Measurements from ENCODE around the gene CISD3. TPM values are rescaled to one million over a fixed set of nuclear protein-coding genes. Genes with fewer than 3 reads are reported as not detected.

The CISD3 gene
- total RNA-seq, 1 experiment from 2014 or later: 7.1 TPM

DNA sequence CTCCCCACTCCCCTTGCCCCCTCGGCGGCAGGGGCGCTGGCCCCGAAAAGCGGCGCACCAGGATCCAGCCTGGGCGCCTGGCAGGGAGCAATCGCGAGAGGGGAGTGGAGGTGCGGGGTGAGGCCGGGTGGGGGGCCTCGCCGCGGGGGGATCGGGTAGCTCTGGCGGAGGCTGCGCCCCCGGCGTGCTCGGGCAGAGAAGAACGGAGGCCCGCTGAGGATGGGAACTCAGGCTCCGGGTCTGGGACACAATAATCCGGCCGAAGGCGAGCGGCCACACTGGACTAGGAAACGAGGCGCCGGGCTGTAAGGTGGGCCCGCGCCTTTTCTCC lies 18.7 kb downstream of the CISD3 start:
- in situ Hi-C loops (cut with HindIII; ENCODE audit: low pct_unique_long_range_greater_than_20kb, low sequenced_read_pairs): no loop called here
- no peak for DNase-seq (ENCODE audit: low read depth, low spot score)

DNA sequence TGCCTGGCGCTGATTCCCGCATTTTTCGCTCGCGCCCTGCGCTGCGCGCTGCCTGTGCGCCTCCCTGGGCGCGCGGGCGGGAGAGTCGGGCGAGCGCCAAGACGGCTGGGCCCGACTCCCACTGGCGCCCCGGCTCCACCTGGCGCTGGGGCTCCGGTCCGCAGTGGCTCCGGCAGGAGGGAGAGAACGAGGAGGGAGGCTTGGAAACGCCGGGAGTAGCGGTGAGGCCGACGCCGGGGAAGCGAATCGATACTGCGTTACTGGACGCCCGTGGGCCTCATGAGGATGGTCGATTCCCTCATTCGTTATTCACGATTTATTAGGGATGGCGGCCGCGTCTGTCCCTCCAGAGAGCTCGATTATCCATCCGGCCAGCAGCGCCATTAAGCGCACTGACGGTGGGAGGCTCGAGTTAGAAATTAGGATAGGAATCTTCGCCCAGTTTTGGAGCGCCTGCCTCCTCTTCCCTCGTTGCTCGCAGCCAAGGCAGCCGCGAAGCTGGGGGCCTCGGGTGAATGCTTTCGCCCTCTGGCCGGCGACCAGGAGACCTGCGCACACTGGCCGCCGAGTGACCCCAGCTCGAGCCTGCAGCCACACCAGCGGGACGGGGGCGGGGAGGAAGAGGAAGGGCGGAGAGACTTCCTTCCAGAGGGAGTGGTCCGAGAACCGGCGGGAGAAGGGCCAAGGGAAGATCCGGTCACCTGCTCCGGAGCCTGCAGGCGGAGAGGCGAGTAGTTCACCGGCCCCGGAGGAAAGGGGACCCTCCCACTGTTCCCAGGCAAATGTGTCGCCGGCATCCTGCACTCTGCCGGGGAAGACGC lies 19.3 kb downstream of the CISD3 start:
- peak; percentile 84 for DNase-seq (ENCODE audit: low read depth, low spot score)
- in situ Hi-C loops (cut with HindIII; ENCODE audit: low pct_unique_long_range_greater_than_20kb, low sequenced_read_pairs): no loop called here

DNA sequence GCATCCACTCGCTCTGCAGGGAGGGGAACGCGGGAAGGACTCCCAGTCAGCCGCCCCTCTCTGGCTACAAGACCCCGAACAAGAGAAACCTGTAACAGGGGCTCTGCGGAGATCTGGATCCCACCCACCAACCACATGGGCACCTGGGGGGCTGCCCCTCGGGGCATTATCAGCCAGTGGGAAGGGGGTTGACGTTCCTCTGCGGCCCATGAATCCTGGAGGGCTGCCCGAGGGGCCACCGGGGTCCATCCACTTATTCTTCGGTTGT lies 19.8 kb downstream of the CISD3 start:
- in situ Hi-C loops (cut with HindIII; ENCODE audit: low pct_unique_long_range_greater_than_20kb, low sequenced_read_pairs): no loop called here
- no peak for DNase-seq (ENCODE audit: low read depth, low spot score)

DNA sequence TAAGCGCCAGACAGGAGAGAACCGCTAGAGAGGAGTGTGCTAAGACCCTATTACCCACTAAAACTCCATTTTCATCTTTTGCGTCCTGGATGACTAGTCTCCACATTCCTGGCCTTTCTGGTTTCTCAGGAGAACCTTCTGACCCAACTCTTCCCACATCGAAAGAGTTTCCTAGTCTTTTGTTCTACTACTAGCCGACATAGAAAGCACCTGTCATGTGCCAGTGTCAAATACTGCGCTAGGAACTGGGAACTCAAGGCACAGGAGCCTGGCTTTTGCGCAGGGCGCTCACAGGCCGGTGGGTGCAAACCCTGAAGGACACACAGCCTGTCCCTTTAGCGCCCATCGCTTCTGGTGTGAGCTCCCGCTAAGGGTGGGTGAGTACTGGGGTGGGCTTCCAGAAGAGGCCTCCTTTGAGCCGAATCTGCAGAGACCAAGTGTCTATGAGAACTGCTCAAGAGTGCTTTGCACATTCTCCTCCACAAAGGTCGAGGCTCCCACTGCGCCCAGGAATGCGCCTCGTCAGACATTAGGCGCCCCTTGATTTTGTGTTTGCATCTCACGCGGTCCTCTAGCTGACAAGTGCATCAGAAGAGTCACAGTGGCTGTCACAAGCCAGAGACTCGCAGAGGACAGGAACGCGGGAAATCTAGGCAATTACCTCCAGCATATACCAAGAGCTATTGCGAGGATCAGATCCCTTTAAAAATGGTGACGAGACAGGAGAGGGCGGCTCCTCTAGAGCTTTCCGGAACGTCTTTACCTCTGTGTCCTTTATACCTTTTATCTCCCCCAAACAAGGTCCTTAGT lies 20.4 kb downstream of the CISD3 start:
- in situ Hi-C loops (cut with HindIII; ENCODE audit: low pct_unique_long_range_greater_than_20kb, low sequenced_read_pairs): no loop called here
- DNase-seq (ENCODE audit: low read depth, low spot score): no peak

DNA sequence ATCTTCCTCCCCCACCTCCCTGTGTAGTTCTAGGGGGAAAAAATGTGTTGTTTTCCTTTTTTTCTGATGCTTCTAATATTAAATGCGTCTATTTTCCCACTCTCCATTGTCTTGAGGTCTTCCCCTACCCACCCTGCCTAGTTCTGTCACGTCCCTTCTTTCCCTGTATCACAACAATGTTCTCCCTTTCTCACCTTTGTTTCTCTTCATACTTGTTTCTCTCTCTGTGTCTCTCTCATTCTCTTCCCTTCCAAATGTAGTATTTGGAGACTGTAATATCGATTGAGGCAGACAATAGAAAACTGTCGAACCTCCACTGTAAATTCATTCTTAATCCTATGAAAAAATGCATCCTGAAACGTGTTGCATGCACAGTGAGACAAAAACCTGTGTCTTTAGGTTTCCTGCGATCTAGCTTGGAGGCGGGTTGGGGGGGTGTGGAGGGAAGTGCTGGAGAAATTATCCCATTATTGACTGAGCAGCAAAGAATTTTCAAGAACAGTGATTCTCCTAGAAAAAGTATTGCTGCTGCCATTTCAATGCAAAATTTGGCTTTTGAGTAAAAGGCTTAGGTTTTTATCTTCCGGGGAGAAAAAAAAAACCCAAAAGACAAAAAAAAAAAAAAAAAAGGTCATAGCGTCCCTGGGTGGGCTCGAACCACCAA lies 21.1 kb downstream of the CISD3 start:
- DNase-seq (ENCODE audit: low read depth, low spot score): no peak
- in situ Hi-C loops (cut with HindIII; ENCODE audit: low pct_unique_long_range_greater_than_20kb, low sequenced_read_pairs): no loop called here

DNA sequence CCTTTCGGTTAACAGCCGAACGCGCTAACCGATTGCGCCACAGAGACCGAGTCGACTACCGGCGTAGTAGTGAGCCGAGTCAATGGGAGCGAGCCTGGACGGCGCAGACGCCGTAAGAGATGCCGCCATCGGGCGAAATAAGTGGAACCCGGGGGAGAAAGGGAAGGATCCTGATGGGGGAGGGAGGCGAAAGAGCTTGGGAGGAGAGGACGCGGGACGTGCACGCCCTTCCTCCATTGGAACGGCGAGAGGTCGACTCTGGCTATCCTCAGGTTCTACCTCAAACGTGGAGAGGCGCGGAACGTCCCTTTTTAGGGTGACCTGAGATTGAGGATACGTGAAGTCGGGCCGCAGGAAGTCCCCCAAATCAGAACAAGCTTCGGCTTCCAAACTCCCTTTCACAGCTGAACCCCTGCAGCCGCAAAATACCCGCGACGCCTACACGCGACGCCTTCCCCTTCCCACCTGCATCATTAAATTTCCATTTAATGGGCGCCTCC lies 21.7 kb downstream of the CISD3 start:
- DNase-seq (ENCODE audit: low read depth, low spot score): peak; percentile 90
- in situ Hi-C loops (cut with HindIII; ENCODE audit: low pct_unique_long_range_greater_than_20kb, low sequenced_read_pairs): no loop called here

DNA sequence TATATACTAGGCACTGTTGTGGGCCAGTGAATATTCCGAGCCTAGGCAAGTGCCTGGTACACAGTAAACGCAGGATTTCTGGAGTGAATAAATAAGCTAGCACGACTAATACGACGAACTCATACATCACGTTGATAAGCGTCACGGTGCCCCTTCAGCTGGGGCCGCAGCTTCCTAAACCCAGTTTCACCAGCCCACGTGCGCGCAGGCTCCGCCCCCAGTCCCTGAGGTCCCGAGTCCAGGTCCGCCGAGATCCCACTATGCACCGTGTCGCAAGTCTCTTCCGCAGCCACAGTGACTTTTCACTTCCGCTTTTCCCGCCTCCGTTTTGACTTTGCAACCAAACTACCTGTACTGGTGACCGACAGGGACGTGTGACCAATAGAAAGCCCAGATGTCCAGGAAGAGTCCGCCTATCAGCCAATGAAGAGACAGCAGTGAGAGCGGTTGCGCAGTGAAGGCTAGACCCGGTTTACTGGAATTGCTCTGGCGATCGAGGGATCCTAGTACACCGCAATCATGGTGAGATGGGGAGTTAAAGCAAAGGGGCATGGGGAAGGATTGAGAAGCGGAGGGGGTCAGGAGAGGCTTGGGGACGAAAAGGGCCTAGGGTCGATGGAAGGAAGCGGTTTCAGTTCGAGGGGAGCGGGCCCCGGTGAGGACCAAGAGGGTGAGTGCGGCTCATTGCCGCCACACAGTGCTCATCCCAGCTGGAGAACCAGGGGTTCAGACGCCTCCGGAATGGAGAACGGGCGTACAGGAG lies 22.3 kb downstream of the CISD3 start, which contains the start of gene PSMB3:
Gene PSMB3 (plus strand): TSS at position 434 of the 763 bp plus-strand sequence. CDS start 86 bp downstream, at position 520.
- peak; percentile 100 for DNase-seq (ENCODE audit: low read depth, low spot score)
- in situ Hi-C loops (cut with HindIII; ENCODE audit: low pct_unique_long_range_greater_than_20kb, low sequenced_read_pairs): no loop called here

DNA sequence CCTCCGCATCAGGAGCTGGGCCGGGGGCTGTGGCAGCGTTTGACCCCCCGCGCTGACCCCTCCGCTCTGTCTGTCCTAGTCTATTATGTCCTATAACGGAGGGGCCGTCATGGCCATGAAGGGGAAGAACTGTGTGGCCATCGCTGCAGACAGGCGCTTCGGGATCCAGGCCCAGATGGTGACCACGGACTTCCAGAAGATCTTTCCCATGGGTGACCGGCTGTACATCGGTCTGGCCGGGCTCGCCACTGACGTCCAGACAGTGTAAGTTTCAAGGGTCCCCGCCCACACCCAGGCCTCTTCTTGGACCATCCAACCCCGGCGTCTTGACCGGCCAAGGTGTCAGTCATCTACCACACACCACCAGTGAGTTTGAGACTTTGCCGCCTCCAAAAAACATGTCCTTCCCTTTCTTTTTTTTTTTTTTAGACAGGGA lies 22.9 kb downstream of the CISD3 start:
- in situ Hi-C loops (cut with HindIII; ENCODE audit: low pct_unique_long_range_greater_than_20kb, low sequenced_read_pairs): no loop called here
- DNase-seq (ENCODE audit: low read depth, low spot score): no peak

DNA sequence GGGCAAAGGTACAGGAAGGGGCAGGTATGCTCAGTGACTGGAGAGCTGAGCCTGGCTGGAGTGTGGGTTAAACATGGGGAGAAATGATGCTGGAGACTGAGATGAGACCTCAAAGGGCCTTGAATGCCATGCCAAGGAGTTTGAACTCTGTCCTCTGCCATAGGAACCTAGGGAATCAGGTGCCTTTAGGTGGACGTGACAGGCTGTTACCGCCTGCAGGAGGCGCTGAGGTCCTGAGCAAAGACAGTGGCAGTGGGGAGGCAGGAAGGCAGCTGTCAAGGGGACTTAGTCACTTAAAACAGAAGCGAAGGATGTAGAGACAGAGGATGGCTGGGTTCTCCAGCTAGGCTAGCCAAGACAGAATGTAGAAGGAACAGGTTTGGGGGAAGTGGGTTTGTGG lies 31.5 kb downstream of the CISD3 start:
- in situ Hi-C loops (cut with HindIII; ENCODE audit: low pct_unique_long_range_greater_than_20kb, low sequenced_read_pairs): no loop called here

DNA sequence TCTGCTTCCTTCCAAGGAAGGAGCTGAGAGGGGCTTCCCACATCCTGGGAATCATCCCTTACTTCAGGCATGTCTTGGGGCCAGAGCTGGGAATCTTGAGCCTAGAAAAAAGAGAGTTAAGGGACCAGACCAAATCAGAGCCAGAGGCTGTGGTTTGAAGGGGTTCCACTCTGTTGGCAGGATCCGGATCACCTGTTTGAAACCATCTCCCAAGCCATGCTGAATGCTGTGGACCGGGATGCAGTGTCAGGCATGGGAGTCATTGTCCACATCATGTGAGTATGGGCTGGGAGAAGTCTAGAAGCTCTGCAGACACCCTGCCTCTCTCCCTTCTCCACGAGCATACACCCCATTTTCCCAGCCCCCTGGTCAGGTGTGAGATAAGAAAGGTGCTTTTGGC lies 32.1 kb downstream of the CISD3 start:
- in situ Hi-C loops (cut with HindIII; ENCODE audit: low pct_unique_long_range_greater_than_20kb, low sequenced_read_pairs): no loop called here
- DNase-seq (ENCODE audit: low read depth, low spot score): no peak

More for the DNA sequence above, 31.5 kb downstream of the CISD3 start:
- DNase-seq (ENCODE audit: low read depth, low spot score): peak; percentile 65

DNA sequence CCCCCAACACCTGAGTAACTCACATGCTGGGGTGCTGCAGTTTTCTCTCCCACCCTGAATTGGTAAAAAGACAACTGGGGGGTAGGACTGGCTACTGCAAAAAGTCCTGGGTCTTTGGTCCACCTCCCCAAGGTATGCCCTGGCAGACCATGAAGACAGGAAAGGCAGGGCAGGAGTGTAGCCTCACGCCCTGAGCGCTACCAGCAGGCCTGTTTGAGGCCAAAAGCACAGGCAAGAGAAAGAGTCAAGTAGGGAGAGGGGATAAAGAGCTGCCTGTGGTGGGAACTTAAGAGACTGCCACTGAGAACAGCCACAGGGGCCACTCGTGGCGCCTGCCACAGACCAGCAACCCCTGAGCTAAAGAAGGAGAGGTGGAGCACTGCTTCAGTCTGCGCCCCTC lies 36.2 kb downstream of the CISD3 start:
- in situ Hi-C loops (cut with HindIII; ENCODE audit: low pct_unique_long_range_greater_than_20kb, low sequenced_read_pairs): no loop called here
- no peak for DNase-seq (ENCODE audit: low read depth, low spot score)

DNA sequence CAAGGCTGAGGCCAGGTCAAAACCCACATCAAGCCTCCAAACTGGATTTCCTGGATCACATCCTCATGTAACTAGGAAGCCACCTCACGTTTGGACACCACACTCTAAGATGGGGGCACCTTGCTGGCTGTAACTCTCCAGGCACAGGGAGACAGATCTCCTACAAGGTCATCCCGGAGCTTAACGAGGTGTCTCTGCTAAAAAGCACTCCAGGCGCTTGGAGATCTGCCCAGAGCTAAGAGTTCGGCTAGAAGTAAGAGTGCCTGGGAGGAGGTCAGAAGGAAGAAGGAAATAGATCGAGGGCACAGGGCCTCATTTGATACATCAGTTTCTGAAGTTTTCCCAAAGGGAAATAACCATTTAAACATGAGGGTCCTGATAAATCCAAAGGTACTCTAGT lies 38.3 kb downstream of the CISD3 start:
- in situ Hi-C loops (cut with HindIII; ENCODE audit: low pct_unique_long_range_greater_than_20kb, low sequenced_read_pairs): no loop called here
- no peak for DNase-seq (ENCODE audit: low read depth, low spot score)

DNA sequence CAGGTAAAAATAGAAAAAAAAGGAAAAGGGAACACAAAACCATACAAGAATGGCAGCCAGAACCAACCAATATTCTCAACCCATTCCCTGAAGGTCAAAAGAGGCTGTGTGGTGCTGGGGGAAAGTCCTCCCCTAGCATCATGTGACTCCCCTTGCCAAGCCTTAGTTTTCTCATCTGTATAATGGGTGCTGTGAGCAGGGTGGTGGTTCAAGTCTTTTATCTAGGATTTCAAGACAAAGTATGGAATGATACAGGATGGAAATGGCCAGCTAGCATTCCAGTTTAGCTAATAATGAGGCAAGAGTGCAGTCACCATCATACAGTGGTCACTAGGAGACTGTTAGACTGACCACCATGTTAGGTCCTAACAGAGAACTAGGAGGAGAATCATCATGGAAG lies 43.1 kb downstream of the CISD3 start:
- DNase-seq (ENCODE audit: low read depth, low spot score): no peak
- in situ Hi-C loops (cut with HindIII; ENCODE audit: low pct_unique_long_range_greater_than_20kb, low sequenced_read_pairs): no loop called here

DNA sequence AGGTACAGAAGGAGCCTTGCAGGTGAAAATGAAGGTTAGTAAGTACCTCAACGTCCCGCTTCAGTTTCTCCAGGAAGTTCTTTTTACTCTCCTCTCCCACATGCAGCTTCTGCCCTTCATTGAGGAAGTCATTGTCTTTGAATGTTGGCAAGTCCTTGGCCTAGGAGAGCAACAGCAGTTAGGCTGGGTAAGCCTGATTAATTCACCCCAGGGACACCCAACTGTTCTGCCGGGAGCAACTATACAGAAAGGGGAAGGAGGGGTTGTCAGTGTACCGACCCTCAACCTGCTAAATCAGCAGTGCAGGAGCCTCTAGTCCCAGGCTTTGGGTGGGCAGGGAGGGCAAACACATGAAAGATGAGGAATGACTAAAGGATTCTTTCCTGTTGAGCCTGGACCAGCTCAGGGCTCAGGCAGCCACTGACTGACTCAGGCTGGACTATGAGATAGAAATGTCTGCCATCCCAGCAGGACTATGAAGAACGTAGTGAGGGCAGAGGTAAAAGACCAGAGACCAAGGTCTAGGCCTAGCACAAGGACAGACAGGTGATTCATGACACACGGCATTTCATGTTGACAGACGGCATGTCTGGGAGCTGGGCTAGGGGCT lies 47.6 kb downstream of the CISD3 start:
- in situ Hi-C loops (cut with HindIII; ENCODE audit: low pct_unique_long_range_greater_than_20kb, low sequenced_read_pairs): no loop called here
- no peak for DNase-seq (ENCODE audit: low read depth, low spot score)

DNA sequence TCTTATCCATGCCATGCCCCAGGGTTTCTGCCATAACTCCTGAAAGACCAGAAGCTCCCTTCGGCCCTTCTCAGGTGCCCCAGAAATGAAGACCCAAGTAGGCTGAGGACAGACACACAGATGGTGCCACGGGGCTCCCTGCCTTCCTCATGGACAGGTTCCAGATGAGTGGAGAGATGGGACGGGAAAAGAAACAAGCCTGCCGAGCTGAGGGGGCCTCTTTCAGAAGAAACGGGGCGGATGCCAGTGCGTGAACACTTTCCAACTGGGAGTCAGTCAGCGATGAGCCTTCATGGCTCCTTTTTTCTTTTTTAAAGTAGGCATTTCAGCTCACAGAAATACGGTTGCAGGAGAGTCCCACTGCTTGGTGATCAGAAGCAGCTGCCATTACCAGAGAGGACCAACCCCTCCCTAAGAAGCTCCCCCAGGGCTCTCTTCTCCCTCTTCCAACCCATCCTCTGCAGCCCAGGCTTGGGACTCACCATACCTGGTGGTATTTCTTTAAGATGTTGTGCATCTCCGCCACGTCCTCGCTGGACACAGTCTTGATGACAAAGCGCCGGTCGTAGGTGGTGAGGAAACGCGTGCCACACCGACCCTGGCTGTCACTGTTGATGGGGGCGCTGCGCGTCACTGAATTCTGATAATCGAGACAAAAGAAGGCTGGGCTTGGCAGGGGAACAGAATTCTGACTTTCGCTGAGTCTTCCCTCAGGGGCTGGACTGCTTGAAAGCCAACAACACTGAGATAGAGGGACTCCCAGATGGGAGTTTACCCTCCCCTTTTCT lies 50.0 kb downstream of the CISD3 start:
- in situ Hi-C loops (cut with HindIII; ENCODE audit: low pct_unique_long_range_greater_than_20kb, low sequenced_read_pairs): no loop called here
- no peak for DNase-seq (ENCODE audit: low read depth, low spot score)

DNA sequence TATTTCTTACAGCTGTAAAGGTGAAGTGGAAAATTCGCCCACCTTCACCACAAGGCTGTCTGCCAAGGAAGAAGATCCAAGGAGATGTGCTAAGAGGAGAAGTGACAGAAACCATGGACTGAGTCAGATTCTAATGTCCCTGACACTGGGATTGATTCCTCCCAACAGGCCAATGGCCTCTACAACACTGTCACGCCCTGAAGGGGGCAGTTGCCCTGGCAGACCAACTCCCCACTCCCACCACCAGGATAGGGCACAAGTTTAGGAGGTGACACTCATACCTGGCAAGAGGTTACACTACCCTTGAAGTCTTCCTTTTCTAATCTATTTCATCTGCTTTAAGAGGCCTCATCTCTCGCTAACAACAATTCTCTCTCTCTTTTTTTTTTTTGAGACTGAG lies 53.1 kb downstream of the CISD3 start:
- in situ Hi-C loops (cut with HindIII; ENCODE audit: low pct_unique_long_range_greater_than_20kb, low sequenced_read_pairs): no loop called here
- no peak for DNase-seq (ENCODE audit: low read depth, low spot score)
